ENCODE measurements around the gene NPAS3. TPM values are rescaled to one million over a fixed set of nuclear protein-coding genes. Genes with fewer than 3 reads are reported as not detected.

The NPAS3 gene
- total RNA-seq, 2 experiments from 2014 or later: not detected

- Mint-ChIP-seq H3K36me3 (ENCODE audit: low read depth) (no peaks in the 10 kb centered on the region), H3K9me3 (no peaks in the 10 kb centered on the region), H3K27ac (no peak overlapping the region), H3K4me3 (no peak overlapping the region), H3K27me3 (no peaks in the 10 kb centered on the region), H3K4me1 (ENCODE audit: low read depth) (no peaks in the 10 kb centered on the region)
- intact Hi-C loops (cut with micrococcal nuclease): no loop called here
- DNase-seq (peak; percentile 28), ATAC-seq (no peak)
- no peak for TF ChIP-seq CTCF (IDR thresholded peaks at IDR 0.05)
- CTCF ChIA-PET: interaction anchor here (1.5 to 2.1 kb wide), 2 partner anchors 12 to 318 kb away, joined by 4 to 8 read pairs; no protein-coding TSS in a partner anchor
- POLR2A ChIA-PET: no interaction called here
Observed at GRCh38 chr14:33475623-33476022, 536.9 kb downstream of the NPAS3 start.

- no peaks in the 10 kb centered on the region for H3K4me1 Mint-ChIP-seq (ENCODE audit: low read depth)
- H3K27ac Mint-ChIP-seq: no peak overlapping the region
- no peak for TF ChIP-seq CTCF (IDR thresholded peaks at IDR 0.05)
- intact Hi-C loops (cut with micrococcal nuclease): no loop called here
- DNase-seq (no peak), ATAC-seq (no peak)
- H3K36me3 Mint-ChIP-seq (ENCODE audit: low read depth): no peaks in the 10 kb centered on the region
- H3K27me3 Mint-ChIP-seq: peaks cover 4% of the 10 kb centered on the region
- H3K9me3 Mint-ChIP-seq: no peaks in the 10 kb centered on the region
- no peak overlapping the region for H3K4me3 Mint-ChIP-seq
- ChIA-PET POLR2A (no interaction called here), CTCF (interaction anchor here (1.4 kb wide), 1 partner anchor 315 kb away, joined by 4 read pairs; no protein-coding TSS in a partner anchor)
Observed at GRCh38 chr14:33477797-33478196, 539.1 kb downstream of the NPAS3 start.

- no peak for TF ChIP-seq CTCF (IDR thresholded peaks at IDR 0.05)
- H3K27me3 Mint-ChIP-seq: peaks cover 12% of the 10 kb centered on the region
- DNase-seq (no peak), ATAC-seq (no peak)
- no peaks in the 10 kb centered on the region for H3K36me3 Mint-ChIP-seq (ENCODE audit: low read depth)
- no peaks in the 10 kb centered on the region for H3K4me1 Mint-ChIP-seq (ENCODE audit: low read depth)
- intact Hi-C loops (cut with micrococcal nuclease): no loop called here
- CTCF ChIA-PET: no interaction called here
- H3K27ac Mint-ChIP-seq: no peak overlapping the region
- H3K9me3 Mint-ChIP-seq: no peaks in the 10 kb centered on the region
- POLR2A ChIA-PET: no interaction called here
- H3K4me3 Mint-ChIP-seq: no peak overlapping the region
Observed at GRCh38 chr14:33480071-33480886, 541.6 kb downstream of the NPAS3 start.

GRCh38 chr14:33480887-33481184, 542.2 kb downstream of the NPAS3 start:
- Mint-ChIP-seq H3K4me1 (ENCODE audit: low read depth) (no peaks in the 10 kb centered on the region), H3K36me3 (ENCODE audit: low read depth) (no peaks in the 10 kb centered on the region), H3K4me3 (no peak overlapping the region), H3K27me3 (peaks cover 14% of the 10 kb centered on the region), H3K27ac (no peak overlapping the region), H3K9me3 (no peaks in the 10 kb centered on the region)
- intact Hi-C loops (cut with micrococcal nuclease): no loop called here
- DNase-seq (no peak), ATAC-seq (no peak)
- ChIA-PET CTCF (no interaction called here), POLR2A (no interaction called here)
- TF ChIP-seq CTCF (IDR thresholded peaks at IDR 0.05): no peak

GRCh38 chr14:33483110-33483509, 544.4 kb downstream of the NPAS3 start:
- TF ChIP-seq CTCF (IDR thresholded peaks at IDR 0.05): no peak
- intact Hi-C loops (cut with micrococcal nuclease): no loop called here
- Mint-ChIP-seq H3K27me3 (peaks cover 14% of the 10 kb centered on the region), H3K9me3 (no peaks in the 10 kb centered on the region), H3K27ac (no peak overlapping the region), H3K36me3 (ENCODE audit: low read depth) (no peaks in the 10 kb centered on the region), H3K4me3 (no peak overlapping the region), H3K4me1 (ENCODE audit: low read depth) (no peaks in the 10 kb centered on the region)
- ATAC-seq: no peak
- ChIA-PET CTCF (no interaction called here), POLR2A (no interaction called here)
- DNase-seq: no peak

All from activated CD8-positive, alpha-beta T cell treated with anti-CD3 and anti-CD28 coated beads for 36 hours (primary cell).